ENCODE measurements around the gene NCOR2. TPM values are rescaled to one million over a fixed set of nuclear protein-coding genes. Genes with fewer than 3 reads are reported as not detected.

Gene NCOR2
- total and polyA plus RNA-seq, 2 donors (not counting 3 experiments of a cell fraction or from before 2014, with no cell fraction given), result 26.5 to 241 TPM

- DNase-seq (ENCODE audit: low read depth, low spot score) (no peak), FAIRE-seq (peak; percentile 31)
- no peak overlapping the region for H3K4me2 ChIP-seq (ENCODE audit: insufficient read depth, low read length)
- BruUV-seq (replicated peaks), result no TSS peak
- H3K9ac ChIP-seq (replicated peaks; ENCODE audit: extremely low read depth, insufficient read depth, low read length), result no peak overlapping the region
- no peaks in the 10 kb centered on the region for H3K27me3 ChIP-seq (ENCODE audit: control insufficient read depth in 2 of 2, insufficient read depth in 2 of 2, low read length in 2 of 2)
- CTCF ChIA-PET, result no interaction called here
- no peak overlapping the region for H3K4me3 ChIP-seq (replicated peaks in 1 of 3; ENCODE audit: insufficient read depth in 1 of 3, low read depth in 1 of 3, low read length in 3 of 3)
- H3K36me3 ChIP-seq (ENCODE audit: control insufficient read depth in 2 of 2, extremely low read depth in 1 of 2, insufficient read depth in 2 of 2, low read length in 2 of 2), result no peaks in the 10 kb centered on the region
- H3K4me1 ChIP-seq (ENCODE audit: control insufficient read depth, extremely low read depth, insufficient read depth, low read length), result peaks cover 15% of the 10 kb centered on the region
- intact Hi-C loops (cut with micrococcal nuclease), result loop anchor here (2.0 kb wide), 1 partner anchor 45 kb away; the partner anchor contains the start of gene NCOR2
- H3K9me3 ChIP-seq (replicated peaks; ENCODE audit: control insufficient read depth, insufficient read depth, low read length), result no peaks in the 10 kb centered on the region
- H3K79me2 ChIP-seq (ENCODE audit: control insufficient read depth, insufficient read depth, low read length), result no peaks in the 10 kb centered on the region
- H3K27ac ChIP-seq (ENCODE audit: insufficient read depth, low read depth, low read length), result no peak overlapping the region
- no peak overlapping the region for H2AFZ ChIP-seq (ENCODE audit: low read depth, low read length)
- POLR2A ChIA-PET, result no interaction called here
- no peak for TF ChIP-seq FOS (IDR thresholded peaks at IDR 0.05; ENCODE audit: borderline replicate concordance, insufficient read depth, low read length)
- dilution Hi-C loops (cut with MboI; ENCODE audit: extremely low pct_ligation_motif_present, low sequenced_read_pairs), result no loop called here
- H3K9me1 ChIP-seq (replicated peaks; ENCODE audit: control insufficient read depth, extremely low read depth, insufficient read depth, low read length), result no peaks in the 10 kb centered on the region
- H4K20me1 ChIP-seq (replicated peaks; ENCODE audit: control insufficient read depth, extremely low read depth, insufficient read depth, low read length), result no peaks in the 10 kb centered on the region
Measured at GRCh38 chr12:124611559-124612409, 44.4 kb upstream of the NCOR2 start.

- Histone ChIP-seq H2AFZ (ENCODE audit: low read depth, low read length) (no peak overlapping the region), H3K9me3 (replicated peaks; ENCODE audit: control insufficient read depth, insufficient read depth, low read length) (no peaks in the 10 kb centered on the region), H3K9me1 (replicated peaks; ENCODE audit: control insufficient read depth, extremely low read depth, insufficient read depth, low read length) (no peaks in the 10 kb centered on the region), H3K79me2 (ENCODE audit: control insufficient read depth, insufficient read depth, low read length) (no peaks in the 10 kb centered on the region), H3K36me3 (ENCODE audit: control insufficient read depth in 2 of 2, extremely low read depth in 1 of 2, insufficient read depth in 2 of 2, low read length in 2 of 2) (no peaks in the 10 kb centered on the region), H3K4me2 (ENCODE audit: insufficient read depth, low read length) (no peak overlapping the region), H4K20me1 (replicated peaks; ENCODE audit: control insufficient read depth, extremely low read depth, insufficient read depth, low read length) (no peaks in the 10 kb centered on the region), H3K4me1 (ENCODE audit: control insufficient read depth, extremely low read depth, insufficient read depth, low read length) (peaks cover 19% of the 10 kb centered on the region), H3K4me3 (replicated peaks in 1 of 3; ENCODE audit: insufficient read depth in 1 of 3, low read depth in 1 of 3, low read length in 3 of 3) (no peak overlapping the region), H3K27me3 (ENCODE audit: control insufficient read depth in 2 of 2, insufficient read depth in 2 of 2, low read length in 2 of 2) (no peaks in the 10 kb centered on the region), H3K9ac (replicated peaks; ENCODE audit: extremely low read depth, insufficient read depth, low read length) (no peak overlapping the region), H3K27ac (ENCODE audit: insufficient read depth, low read depth, low read length) (no peak overlapping the region)
- dilution Hi-C loops (cut with MboI; ENCODE audit: extremely low pct_ligation_motif_present, low sequenced_read_pairs) (no loop called here), intact Hi-C loops (cut with micrococcal nuclease) (no loop called here)
- ChIA-PET POLR2A (no interaction called here), CTCF (no interaction called here)
- DNase-seq (ENCODE audit: low read depth, low spot score) (no peak), FAIRE-seq (no peak)
- BruUV-seq (replicated peaks), result no TSS peak
- TF ChIP-seq MAX (IDR thresholded peaks at IDR 0.05; ENCODE audit: insufficient read depth, insufficient read length), result no peak
- TF ChIP-seq POLR2AphosphoS5 (IDR thresholded peaks at IDR 0.05; ENCODE audit: insufficient read depth, low read depth, low read length), result no peak
- no peak for TF ChIP-seq JUN (IDR thresholded peaks at IDR 0.05; ENCODE audit: borderline replicate concordance, insufficient read depth, insufficient read length, low read depth)
- TF ChIP-seq POLR2A (IDR thresholded peaks at IDR 0.05; ENCODE audit: low read depth, low read length), result no peak
- TF ChIP-seq CTCF (IDR thresholded peaks at IDR 0.05; ENCODE audit: extremely low read depth in 1 of 2, insufficient read depth in 1 of 2, low read depth in 1 of 2, low read length in 2 of 2), result no peak
- TF ChIP-seq MYC (IDR thresholded peaks at IDR 0.05; ENCODE audit: low read depth, low read length), result no peak
- no peak for TF ChIP-seq EZH2 (IDR thresholded peaks at IDR 0.05; ENCODE audit: borderline replicate concordance, low read depth, low read length, severe bottlenecking)
- no peak for TF ChIP-seq GATA2 (IDR thresholded peaks at IDR 0.05; ENCODE audit: insufficient read depth, insufficient read length, low read depth, low read length)
- TF ChIP-seq FOS (IDR thresholded peaks at IDR 0.05; ENCODE audit: borderline replicate concordance, insufficient read depth, low read length), result no peak
Measured at GRCh38 chr12:124610629-124611558, 43.5 kb upstream of the NCOR2 start.
